ENCODE data around the gene SERPINB1.

DNA sequence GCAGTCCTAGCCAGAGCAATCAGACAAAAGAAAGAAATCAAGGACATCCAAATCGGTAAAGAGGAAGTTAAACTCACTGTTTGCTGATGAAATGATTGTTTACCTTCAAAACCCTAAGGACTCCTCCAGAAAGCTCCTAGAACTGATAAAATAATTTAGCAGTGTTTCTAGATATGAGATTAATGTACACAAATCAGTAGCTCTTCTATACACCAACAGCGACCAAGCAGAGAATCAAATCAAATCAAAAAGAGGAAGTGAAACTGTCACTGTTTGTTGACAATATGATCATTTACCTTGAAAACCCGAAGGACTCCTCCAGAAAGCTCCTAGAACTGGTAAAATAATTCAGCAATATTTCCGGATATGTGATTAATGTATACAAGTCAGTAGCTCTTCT lies 39.8 kb upstream of the SERPINB1 start:
- no peak for TF ChIP-seq ZNF778 (CRISPR knock-in tag; IDR thresholded peaks at IDR 0.05)
- TF ChIP-seq CTCF (IDR thresholded peaks at IDR 0.05 in 2 of 3, conservative IDR thresholded peaks at IDR 0.05 in 1 of 3; ENCODE audit: insufficient read depth in 2 of 3, low read depth in 1 of 3, low read length in 3 of 3), result no peak
- TF ChIP-seq HCFC1 (IDR thresholded peaks at IDR 0.05; ENCODE audit: low read depth, low read length), result no peak
- TF ChIP-seq CTBP1 (IDR thresholded peaks at IDR 0.05; ENCODE audit: borderline replicate concordance), result 0 out of 2 replicates have a peak, but pooled peaks have one; percentile 8
- peak; percentile 41; the same call in 1 of the 2 replicates for TF ChIP-seq MTA1 (IDR thresholded peaks at IDR 0.05; ENCODE audit: borderline replicate concordance)
- no peak for TF ChIP-seq GTF2B (IDR thresholded peaks at IDR 0.05; ENCODE audit: extremely low read depth, insufficient read length)
- TF ChIP-seq, protein P1, sequence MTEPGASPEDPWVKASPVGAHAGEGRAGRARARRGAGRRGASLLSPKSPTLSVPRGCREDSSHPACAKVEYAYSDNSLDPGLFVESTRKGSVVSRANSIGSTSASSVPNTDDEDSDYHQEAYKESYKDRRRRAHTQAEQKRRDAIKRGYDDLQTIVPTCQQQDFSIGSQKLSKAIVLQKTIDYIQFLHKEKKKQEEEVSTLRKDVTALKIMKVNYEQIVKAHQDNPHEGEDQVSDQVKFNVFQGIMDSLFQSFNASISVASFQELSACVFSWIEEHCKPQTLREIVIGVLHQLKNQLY (CRISPR knock-in tag; conservative IDR thresholded peaks at IDR 0.05), result no peak
- no peak for TF ChIP-seq CHD2 (IDR thresholded peaks at IDR 0.05; ENCODE audit: low read depth, low read length)
